Activated CD4-positive, CD25-positive, alpha-beta regulatory T cell treated with anti-CD3 and anti-CD28 coated beads, Interleukin-2, amount 50 U/mL, for 72 hours (primary cell): ENCODE results near the gene AGFG2.
A peak's percentile ranks its signal among the peaks of the same experiment; 100 is the strongest.

Source experiments
- DNase-seq: peaks from one replicate; pipeline ENCODE4 v3.0.0; 2021

The AGFG2 gene

DNA sequence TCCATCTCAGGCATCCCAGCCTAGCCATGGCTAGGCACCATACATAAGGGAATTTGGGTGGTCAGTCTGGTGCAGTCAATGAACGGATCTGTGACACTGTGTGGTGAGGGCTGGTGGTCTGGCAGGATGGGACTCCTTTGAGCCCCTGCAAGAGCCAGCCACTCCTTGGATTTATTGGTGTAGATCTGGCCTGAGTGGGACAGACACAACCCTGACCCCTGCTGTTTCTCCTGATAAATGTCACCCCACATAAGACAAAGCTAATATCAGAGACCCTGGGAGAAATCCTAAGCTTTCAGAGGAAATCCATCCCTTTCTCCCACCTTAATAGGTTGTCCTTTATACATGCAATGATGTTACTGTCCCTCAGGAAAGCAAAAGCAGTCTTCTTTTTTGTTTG, 49.4 kb downstream of the AGFG2 start:
- no peak for DNase-seq

DNA sequence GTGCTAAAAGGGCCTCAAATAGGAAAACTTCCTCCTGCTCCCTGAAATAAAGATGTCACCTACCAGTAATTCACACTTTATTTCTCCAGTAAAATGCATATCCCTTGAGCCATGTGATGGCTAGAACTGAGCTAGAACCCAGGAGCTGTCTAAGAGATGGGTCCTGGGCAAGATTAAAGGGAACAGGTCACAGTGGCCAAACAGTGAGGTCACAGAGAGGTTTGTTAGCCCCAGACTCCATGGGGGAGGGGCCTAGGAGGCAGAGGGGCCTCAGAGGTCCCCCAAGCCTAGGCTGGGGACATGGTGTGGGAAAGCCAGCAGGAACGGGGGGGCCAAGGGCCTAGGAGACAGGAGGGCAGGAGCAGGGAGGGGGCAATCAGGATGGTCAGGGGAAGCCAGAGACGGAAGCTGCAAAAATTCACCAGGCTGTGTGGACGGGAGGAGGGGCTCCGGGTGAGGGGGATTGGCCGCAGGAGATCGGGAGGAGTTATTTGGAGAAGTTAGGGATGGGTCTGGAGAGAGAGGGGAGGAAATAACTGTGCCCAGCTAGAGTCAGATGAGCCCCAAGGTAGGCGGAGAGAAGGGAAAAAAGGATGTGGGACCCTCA, 50.4 kb downstream of the AGFG2 start:
- no peak for DNase-seq

DNA sequence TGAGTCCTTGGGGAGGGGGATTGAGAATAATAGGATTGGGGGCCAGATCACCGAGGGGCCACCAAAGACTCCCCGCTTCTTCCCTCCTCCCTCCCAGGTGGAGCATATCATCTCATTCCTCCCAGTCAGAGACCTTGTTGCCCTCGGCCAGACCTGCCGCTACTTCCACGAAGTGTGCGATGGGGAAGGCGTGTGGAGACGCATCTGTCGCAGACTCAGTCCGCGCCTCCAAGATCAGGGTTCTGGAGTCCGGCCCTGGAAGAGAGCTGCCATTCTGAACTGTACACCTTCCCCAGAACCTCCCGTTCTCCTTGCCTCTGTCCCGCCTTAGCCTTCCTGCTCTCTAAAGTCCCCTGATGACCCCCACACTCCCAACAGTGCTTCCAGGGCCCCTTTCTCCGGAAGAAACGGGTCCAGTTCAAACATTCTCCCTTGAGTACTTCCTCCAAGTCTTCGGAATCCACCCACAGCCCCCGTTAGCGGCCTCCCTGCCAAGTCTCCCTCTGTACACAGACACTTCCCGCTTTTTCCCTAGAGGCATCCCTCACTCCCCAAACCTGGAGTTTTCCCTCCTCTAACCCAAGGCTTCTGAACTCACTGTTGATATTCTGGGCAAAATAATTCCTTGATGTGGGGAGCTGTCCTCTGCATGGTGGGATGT, 51.2 kb downstream of the AGFG2 start:
- no peak for DNase-seq

DNA sequence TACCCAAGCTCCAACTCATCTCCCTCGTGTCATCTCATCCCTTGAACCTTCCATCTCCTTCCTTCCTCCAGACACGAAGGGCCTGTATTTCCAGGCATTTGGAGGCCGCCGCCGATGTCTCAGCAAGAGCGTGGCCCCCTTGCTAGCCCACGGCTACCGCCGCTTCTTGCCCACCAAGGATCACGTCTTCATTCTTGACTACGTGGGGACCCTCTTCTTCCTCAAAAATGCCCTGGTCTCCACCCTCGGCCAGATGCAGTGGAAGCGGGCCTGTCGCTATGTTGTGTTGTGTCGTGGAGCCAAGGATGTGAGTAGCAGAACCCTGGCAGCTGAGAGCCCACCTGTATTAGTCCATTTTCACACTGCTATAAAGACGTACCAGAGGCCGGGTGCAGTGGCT, 52.6 kb downstream of the AGFG2 start:
- DNase-seq: no peak

DNA sequence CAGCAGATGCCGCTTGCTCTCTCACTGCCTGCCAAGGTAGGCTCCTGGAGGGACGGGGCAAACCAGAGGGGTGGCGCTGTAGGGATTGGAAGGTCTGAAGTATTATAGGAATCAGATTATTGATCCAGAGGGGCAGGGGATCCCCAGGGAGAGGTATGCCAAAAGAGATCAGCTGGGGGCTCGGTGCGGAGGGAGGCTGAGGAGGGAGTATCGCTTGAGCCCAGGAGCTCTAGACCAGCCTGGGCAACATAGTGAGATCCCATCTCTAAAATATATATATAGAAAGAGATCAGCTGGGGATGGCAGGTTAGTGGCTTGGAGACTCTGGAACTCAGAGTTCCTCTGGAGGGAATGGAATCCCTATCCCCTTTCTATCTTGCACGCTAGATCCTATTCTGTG, 56.2 kb downstream of the AGFG2 start:
- no peak for DNase-seq

DNA sequence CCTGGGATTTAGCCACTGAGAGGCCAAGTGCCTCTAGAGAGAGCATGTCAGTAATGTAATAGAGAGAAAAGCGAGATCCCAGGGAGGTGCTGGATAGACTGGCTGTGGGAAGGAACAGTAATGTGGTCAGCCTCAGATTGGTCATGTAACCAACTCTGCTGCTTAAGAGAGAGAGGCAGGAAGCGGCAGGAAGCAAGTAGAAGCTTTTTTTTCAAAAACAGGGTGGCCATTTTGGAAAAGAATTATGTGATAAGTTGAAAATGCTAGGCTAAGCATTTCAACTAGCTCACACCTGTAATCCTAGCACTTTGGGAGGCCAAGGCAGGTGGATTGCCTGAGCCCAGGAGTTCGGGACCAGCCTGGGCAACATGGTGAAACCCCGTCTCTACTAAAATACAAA, 59.4 kb downstream of the AGFG2 start:
- no peak for DNase-seq

DNA sequence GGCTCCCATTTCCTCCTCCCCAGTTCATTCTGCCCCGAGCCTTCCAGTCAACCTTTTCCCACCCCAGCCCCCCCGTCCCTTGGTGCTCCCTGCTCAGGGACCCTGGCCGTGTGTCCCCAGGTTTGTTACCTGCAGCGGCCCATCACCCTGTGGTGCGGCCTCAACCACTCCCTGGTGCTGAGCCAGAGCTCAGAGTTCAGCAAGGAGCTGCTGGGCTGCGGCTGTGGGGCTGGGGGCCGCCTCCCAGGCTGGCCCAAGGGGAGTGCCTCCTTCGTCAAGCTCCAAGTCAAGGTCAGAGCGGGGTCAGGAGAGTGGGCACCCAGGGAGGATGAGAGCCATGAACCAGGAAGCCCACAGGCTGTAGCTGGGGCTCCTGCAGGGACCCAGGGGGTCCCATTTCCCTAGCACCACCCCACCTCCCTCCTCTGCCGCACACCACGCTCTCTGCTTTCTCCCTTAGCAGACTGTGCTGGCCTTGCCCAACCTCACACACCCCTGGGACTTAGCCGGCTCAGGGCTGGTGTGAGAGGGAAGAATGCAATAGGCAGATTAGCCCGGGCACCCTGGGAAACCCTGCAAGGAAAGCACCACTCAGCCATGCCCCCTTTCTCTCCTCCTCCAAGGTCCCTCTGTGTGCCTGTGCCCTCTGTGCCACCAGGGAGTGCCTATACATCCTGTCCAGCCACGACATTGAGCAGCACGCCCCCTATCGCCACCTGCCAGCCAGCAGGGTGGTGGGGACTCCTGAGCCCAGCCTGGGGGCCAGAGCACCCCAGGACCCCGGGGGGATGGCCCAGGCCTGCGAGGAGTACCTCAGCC, 61.1 kb downstream of the AGFG2 start:
- DNase-seq: no peak

DNA sequence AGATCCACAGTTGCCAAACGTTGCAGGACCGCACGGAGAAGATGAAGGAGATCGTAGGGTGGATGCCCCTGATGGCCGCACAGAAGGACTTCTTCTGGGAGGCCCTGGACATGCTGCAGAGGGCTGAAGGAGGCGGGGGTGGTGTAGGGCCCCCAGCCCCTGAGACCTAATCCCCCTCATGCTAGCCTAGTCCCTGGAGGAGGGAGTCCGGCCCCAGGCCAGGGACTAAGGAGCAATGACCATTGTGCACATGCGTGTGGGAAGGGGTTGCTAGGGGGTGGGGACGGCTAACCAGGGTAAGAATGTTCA, 61.7 kb downstream of the AGFG2 start:
- no peak for DNase-seq

DNA sequence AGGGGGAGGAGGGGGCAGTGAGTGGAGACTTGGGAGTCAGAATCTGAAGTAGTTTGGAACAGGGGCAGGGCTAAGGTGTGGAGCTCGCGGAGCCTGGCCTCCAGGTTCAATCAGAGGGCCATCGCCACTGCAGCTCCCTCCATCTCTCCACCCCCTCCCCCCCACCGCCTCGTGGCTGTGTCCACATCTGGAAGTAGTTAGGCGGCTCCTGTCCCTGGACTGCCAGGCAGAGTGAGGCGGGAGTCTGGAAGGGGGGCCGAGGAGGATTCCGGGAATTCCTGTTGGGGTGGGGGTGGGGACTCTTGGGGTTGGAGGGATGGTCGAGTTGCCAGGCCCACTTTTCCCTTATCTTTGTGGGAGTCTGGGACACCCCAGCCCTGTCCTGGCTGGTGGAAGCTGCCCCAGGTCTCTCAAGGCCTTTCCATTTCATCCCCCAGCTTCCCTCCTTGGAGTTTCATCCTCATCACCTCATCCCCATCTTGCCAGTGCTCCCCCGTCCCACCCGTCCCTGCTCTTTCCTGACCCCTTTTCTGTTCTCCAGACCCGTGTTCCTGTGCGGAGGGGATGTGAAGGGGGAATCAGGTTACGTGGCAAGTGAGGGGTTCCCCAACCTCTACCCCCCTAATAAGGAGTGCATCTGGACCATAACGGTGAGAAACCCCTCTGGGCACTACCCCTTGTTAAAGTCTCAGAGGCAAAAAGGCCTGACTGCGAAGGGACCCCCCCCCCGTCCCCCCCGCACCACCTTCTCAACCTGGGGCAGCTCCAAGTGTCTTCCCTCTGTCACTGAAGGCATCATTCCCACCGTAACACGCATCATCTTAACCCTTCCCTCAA, 64.1 kb downstream of the AGFG2 start:
- no peak for DNase-seq

DNA sequence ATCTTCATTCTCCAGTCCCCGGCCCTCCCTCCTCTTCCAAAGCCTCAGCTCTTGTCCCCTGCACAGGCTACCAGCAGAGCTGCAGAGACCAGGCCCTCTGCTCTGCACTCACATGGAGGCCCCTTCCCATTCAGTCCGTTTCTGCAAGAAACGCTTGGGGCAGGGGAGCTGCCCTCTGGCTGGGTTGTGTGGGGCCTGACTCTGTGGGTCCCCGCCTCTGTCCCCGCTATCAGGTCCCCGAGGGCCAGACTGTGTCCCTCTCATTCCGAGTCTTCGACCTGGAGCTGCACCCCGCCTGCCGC, 64.7 kb downstream of the AGFG2 start:
- no peak for DNase-seq

DNA sequence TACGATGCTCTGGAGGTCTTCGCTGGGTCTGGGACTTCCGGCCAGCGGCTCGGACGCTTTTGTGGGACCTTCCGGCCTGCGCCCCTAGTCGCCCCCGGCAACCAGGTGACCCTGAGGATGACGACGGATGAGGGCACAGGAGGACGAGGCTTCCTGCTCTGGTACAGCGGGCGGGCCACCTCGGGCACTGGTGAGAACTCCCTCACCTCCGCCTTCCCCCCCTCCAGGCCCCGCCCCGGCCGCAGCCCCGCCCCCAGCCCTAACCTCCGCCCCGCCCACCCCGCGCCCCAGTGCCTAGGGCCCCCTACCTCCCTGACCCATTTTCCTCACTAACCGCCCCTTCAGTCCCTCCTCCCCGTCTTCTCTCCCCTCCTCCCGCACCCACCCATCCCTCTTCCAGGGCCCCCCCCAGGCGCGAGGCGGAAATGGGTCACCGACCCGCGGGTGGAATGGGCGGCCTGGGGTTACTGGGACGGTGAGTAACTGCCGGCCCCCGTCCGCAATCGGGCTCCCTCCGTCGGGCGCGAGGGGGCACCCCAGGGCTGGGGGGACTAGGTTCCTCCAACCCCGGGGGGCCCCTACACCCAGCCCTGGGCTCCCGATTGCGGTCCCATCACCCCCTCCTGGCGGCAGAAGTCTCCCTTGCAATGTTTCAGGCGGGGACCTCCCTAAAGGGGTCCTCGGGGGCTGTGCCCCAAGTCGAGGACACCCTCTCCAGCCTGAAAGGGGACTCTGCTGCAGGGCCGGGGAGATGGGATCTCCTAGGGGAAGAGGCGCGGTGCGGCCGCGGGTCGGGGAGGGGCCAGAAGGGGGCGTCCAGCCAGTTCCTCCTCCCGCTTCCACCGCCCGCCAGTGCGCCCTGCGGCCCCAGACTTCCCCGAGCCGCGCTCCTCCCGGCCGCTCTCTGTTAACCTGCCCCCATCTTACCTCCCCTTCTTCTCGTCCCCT, 65.3 kb downstream of the AGFG2 start:
- DNase-seq: peak; percentile 67

DNA sequence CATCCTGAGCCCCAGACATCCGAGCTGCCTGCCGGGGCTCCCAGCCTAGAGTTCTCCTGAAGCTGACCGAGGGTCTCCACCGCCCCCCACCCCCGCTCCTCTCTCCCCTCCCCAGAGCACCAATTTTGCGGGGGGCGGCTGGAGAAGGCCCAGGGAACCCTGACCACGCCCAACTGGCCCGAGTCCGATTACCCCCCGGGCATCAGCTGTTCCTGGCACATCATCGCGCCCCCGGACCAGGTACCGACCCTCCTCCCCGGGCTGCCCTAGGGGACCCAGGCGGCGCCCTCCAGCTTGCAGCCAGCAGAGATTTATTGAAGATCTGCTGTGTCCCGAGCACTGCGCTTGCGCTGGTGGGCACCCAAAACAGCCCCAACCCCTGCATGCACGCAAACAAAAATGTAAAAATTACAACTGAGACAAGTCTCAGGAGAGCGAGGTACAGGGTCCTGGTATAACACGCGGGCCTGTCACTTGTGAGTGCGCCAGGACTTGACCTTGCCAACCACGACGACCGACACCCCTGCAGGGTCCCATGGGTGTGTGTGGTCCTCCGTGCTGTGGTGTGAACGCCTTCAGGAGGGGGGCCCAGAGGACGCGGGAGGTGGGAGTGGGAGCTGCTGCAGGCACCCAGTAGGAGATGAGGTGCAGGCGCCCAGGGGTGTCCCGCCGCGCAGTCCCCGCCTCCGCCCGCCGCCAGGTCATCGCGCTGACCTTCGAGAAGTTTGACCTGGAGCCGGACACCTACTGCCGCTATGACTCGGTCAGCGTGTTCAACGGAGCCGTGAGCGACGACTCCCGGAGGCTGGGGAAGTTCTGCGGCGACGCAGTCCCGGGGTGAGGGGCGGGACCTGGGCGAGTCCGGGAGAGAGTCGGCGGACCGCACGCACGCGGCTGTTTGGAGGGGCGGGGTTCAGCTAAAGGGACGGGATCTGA, 66.2 kb downstream of the AGFG2 start:
- DNase-seq: peak; percentile 47

DNA sequence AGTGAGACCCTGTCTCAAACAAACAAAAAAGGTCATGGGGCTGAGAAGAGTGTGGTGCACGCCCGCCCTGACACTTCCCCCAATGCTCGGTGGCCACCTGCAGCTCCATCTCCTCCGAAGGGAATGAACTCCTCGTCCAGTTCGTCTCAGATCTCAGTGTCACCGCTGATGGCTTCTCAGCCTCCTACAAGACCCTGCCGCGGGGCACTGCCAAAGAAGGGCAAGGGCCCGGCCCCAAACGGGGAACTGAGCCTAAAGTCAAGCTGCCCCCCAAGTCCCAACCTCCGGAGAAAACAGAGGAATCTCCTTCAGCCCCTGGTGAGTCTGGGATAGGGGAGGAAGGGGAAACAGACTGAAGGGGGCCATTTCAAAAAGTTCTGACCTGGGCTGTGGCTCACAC, 67.3 kb downstream of the AGFG2 start:
- no peak for DNase-seq

DNA sequence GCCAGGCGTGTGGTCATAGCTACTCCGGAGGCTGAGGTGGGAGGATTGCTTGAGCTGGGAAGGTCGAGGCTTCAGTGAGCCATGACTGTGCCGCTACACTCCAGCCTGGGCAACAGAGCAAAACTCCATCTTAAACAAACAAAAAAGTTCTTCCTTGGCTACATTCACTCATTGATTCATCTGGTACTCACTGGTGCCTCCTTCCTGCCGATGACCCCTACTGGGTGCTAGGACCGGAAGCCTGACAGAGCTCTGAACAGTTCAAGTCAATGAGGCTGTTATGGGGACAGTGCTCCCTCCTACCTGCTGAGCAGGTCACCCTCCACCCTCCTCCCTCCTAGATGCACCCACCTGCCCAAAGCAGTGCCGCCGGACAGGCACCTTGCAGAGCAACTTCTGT, 68.1 kb downstream of the AGFG2 start:
- no peak for DNase-seq

DNA sequence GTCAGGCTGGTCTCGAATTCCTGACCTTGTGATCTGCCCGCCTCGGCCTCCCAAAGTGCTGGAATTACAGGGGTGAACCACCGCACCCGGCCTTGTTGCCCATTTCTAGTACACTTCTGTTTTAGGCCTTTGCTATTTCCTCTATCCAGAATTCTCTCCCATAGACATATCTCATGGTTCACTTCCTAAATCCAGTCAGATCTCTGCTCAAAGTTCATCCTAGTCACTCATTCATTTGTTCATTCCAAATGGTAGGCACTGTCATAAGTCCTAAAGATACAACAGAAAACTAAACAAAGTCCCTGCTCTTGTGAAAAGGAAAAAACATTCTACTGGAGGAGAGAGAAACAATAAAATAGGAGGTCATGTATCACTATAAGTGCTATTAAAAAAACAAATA, 71.0 kb downstream of the AGFG2 start:
- no peak for DNase-seq

DNA sequence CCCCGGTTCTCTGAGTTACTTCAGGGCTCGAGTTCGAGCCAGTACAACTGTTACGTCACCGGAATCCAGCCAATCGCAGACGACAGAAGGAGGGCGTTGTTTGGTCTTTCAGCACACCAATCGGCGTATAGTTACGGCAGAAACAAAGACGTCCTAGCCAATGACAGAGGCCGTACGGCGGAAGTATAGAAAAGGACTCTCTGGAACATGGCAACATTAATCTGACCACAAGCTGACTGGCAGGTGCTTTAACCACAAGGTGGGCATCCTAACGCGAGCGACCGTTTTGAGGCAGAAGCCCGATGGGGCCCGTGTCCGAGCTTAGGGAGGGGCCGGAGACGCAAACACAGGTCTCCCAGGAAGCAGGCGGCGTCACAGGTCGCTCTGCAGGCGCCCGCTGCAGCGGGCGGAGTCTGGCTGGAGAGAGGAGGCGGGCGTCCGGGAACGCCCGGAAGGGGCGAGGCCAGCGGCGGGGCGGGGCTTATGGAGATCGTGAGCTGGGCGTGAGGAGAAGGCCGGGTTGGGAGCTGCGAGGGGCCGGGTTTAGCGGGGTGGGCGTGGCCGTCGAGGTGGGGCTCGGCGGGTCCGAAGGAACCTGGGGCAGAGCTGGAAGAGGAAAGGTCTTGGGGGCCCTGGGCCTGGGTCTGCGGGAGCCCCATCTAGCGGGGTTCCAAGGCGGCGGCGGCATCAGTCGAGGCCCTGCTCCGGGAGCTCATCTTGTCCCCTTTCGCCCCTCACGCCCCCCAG, 73.2 kb downstream of the AGFG2 start, which contains the start of gene MOSPD3:
Gene MOSPD3, plus strand, starts transcription at position 558 of the 747 bp plus-strand sequence. CDS start 252 bp downstream, outside the sequence.
- peak; percentile 99 for DNase-seq

DNA sequence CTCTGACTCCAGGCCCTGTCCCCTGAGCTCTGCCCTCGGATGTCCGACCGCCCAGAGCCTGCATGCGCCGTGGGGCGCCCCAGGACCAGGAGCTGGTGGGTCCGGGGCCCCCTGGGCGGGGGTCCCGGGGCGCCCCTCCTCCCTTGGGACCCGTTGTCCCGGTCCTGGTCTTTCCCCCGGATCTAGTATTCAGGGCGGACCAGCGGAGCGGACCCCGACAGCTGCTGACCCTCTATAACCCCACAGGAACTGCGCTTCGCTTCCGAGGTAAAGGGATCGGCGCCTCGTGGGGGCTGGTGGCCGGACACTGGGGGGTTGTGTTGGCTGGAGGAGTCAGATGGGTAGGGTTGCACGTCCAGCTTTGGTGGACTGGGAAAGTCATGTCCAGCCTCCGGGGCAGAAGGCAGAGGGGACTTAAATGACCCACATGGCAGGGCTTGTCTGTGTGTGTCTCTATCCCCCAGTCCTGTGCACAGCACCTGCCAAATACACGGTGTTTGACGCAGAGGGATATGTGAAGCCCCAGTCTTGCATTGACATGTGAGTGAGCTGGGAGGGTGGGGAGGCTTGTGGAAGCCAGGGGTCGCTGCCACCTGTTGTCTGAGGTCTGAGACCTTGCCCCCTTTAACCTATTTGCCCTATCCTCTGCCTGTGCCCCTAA, 73.9 kb downstream of the AGFG2 start:
- no peak for DNase-seq

DNA sequence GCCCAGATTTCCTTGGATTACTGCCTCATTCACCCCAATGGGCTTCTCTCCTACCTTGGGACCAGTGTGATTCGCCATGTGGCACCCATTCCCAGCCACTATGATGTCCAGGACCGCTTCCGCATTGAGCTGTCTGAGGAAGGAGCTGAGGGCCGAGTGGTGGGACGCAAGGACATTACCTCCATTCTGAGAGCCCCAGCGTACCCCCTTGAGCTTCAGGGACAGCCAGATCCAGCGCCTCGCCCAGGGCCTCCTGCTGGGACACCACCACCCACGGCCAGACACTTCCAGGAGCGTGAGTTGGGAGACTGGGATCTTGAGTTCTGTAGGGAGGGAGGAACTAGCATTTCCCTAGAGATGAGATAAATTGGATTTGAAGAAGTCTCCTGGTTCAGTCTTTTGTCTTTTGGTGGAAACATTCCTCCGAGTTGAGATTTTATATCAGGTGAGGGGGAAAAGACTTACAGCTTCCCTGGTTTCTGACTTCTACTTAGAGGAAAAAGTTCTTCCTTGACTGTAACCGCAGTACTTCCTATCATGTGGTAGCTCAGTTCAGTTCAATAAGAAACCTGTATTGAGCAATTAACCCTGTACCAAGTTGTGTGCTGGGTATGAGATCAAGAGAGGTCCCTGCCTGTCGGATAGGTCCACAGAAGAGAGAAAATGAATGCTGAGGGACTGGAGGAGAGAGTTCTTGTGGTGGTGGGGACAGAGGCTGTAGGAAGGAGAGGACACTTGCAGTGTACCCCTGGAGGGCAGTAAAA, 74.6 kb downstream of the AGFG2 start:
- DNase-seq: no peak

DNA sequence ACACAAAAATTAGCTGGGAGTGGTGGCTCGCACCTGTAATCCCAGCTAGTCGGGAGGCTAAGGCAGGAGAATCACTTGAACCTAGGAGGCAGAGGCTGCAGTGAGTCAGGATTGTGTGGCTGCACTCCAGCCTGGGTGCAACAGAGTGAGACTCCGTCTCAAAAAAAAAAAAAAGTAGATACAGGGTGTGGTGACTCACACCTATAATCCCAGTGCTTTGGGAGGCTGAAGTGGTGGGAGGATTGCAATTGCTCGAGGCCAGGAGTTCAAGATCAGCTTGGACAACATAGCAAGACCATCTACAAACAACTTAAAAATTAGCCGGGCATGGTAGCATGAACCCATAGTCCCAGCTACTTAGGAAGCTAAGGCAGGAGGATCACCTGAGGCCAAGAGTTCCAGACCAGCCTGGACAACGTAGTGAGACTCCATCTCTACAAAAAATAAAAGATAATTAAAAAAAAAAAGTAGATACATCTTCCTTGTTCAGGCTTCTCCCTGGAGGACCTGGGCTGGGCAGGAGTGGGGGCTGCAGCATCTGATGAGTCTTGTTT, 75.4 kb downstream of the AGFG2 start:
- no peak for DNase-seq
